ENCODE data around the gene GLRA3. TPM values are rescaled to one million over a fixed set of nuclear protein-coding genes. Genes with fewer than 3 reads are reported as not detected.

Gene GLRA3
- total and polyA plus RNA-seq, 2 experiments from 2014 or later = not detected

GRCh38 chr4:174871407-174871806, 42.4 kb upstream of the GLRA3 start:
- no peaks in the 10 kb centered on the region for H3K79me2 ChIP-seq (ENCODE audit: insufficient read depth)
- no peaks in the 10 kb centered on the region for H3K9me2 ChIP-seq (ENCODE audit: insufficient read depth)
- no peaks in the 10 kb centered on the region for H3K4me1 ChIP-seq (ENCODE audit: insufficient read depth)
- no peaks in the 10 kb centered on the region for H4K20me1 ChIP-seq (ENCODE audit: insufficient read depth)
- no peak overlapping the region for H3K4me2 ChIP-seq (ENCODE audit: unreplicated experiment)
- TF ChIP-seq EZH2 (IDR thresholded peaks at IDR 0.05; ENCODE audit: insufficient read depth, poor library complexity, severe bottlenecking) = no peak
- TF ChIP-seq EZH2phosphoT487 (IDR thresholded peaks at IDR 0.05; ENCODE audit: insufficient read depth, low read depth) = no peak
- in situ Hi-C loops (cut with MboI) = no loop called here
- no peaks in the 10 kb centered on the region for H3K9me3 ChIP-seq (ENCODE audit: low read depth)
- no peak overlapping the region for H3K27ac ChIP-seq
- no peaks in the 10 kb centered on the region for H3K27me3 ChIP-seq (replicated peaks; ENCODE audit: insufficient read depth)
- no peak overlapping the region for H3K9ac ChIP-seq
- no peak overlapping the region for H3K4me3 ChIP-seq
- no peaks in the 10 kb centered on the region for H3K36me3 ChIP-seq (ENCODE audit: low read depth)
- H3F3A ChIP-seq (ENCODE audit: insufficient read depth) = no peaks in the 10 kb centered on the region
- no peak for DNase-seq
- H2AFZ ChIP-seq = no peak overlapping the region

- Histone ChIP-seq H3F3A (ENCODE audit: insufficient read depth) (no peaks in the 10 kb centered on the region), H3K4me1 (ENCODE audit: insufficient read depth) (no peaks in the 10 kb centered on the region), H4K20me1 (ENCODE audit: insufficient read depth) (no peaks in the 10 kb centered on the region), H3K4me3 (no peak overlapping the region), H3K4me2 (ENCODE audit: unreplicated experiment) (no peak overlapping the region), H3K79me2 (ENCODE audit: insufficient read depth) (no peaks in the 10 kb centered on the region), H3K27me3 (replicated peaks; ENCODE audit: insufficient read depth) (no peaks in the 10 kb centered on the region), H2AFZ (no peak overlapping the region), H3K9me2 (ENCODE audit: insufficient read depth) (no peaks in the 10 kb centered on the region), H3K9me3 (ENCODE audit: low read depth) (no peaks in the 10 kb centered on the region), H3K9ac (no peak overlapping the region), H3K36me3 (ENCODE audit: low read depth) (no peaks in the 10 kb centered on the region), H3K27ac (no peak overlapping the region)
- WGBS, 2 experiments (ENCODE audit: low coverage in 1 of 2, low lambda C conversion rate in 2 of 2, missing lambda C conversion rate in 2 of 2) = 4 to 7% methylated on average over 2 of the region's 2 CpGs
- DNase-seq = no peak
- TF ChIP-seq EZH2 (IDR thresholded peaks at IDR 0.05; ENCODE audit: insufficient read depth, poor library complexity, severe bottlenecking) = no peak
- TF ChIP-seq EZH2phosphoT487 (IDR thresholded peaks at IDR 0.05; ENCODE audit: insufficient read depth, low read depth) = no peak
- in situ Hi-C loops (cut with MboI) = no loop called here
Observed at GRCh38 chr4:174870311-174870710, 41.3 kb upstream of the GLRA3 start.

GRCh38 chr4:174869339-174869738, 40.3 kb upstream of the GLRA3 start:
- H3K36me3 ChIP-seq (ENCODE audit: low read depth) = no peaks in the 10 kb centered on the region
- no peaks in the 10 kb centered on the region for H4K20me1 ChIP-seq (ENCODE audit: insufficient read depth)
- in situ Hi-C loops (cut with MboI) = no loop called here
- H3K4me3 ChIP-seq = no peak overlapping the region
- DNase-seq = no peak
- H3K9ac ChIP-seq = no peak overlapping the region
- H3K4me2 ChIP-seq (ENCODE audit: unreplicated experiment) = no peak overlapping the region
- no peaks in the 10 kb centered on the region for H3K27me3 ChIP-seq (replicated peaks; ENCODE audit: insufficient read depth)
- 23% methylated on average over 3 of the region's 3 CpGs for WGBS, 2 experiments (ENCODE audit: low coverage in 1 of 2, low lambda C conversion rate in 2 of 2, missing lambda C conversion rate in 2 of 2)
- H3K4me1 ChIP-seq (ENCODE audit: insufficient read depth) = no peaks in the 10 kb centered on the region
- no peak overlapping the region for H2AFZ ChIP-seq
- H3F3A ChIP-seq (ENCODE audit: insufficient read depth) = no peaks in the 10 kb centered on the region
- H3K9me3 ChIP-seq (ENCODE audit: low read depth) = no peaks in the 10 kb centered on the region
- H3K79me2 ChIP-seq (ENCODE audit: insufficient read depth) = no peaks in the 10 kb centered on the region
- TF ChIP-seq EZH2 (IDR thresholded peaks at IDR 0.05; ENCODE audit: insufficient read depth, poor library complexity, severe bottlenecking) = no peak
- no peak for TF ChIP-seq EZH2phosphoT487 (IDR thresholded peaks at IDR 0.05; ENCODE audit: insufficient read depth, low read depth)
- no peak overlapping the region for H3K27ac ChIP-seq
- no peaks in the 10 kb centered on the region for H3K9me2 ChIP-seq (ENCODE audit: insufficient read depth)

DNA sequence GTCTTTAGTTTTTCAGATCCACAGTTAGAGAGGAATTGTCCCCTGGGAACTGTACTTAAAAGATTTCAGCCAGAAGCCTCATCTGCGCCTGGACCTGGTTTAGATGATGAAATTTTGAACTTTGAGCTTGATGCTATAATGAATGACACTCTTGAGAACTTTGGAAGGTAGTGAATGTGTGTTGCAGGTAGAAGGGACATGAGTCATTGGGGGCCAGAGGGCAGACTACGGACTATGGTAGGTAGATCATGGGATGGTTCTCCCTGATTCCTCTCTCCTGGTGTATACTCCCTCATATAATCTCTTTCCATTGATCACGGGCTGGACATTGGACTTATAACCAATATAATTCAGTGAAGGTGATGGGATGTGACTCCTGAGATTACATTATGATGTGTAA, 38.9 kb upstream of the GLRA3 start:
- Histone ChIP-seq H3K9ac (no peak overlapping the region), H3K27me3 (replicated peaks; ENCODE audit: insufficient read depth) (no peaks in the 10 kb centered on the region), H3K4me1 (ENCODE audit: insufficient read depth) (no peaks in the 10 kb centered on the region), H3F3A (ENCODE audit: insufficient read depth) (no peaks in the 10 kb centered on the region), H3K27ac (no peak overlapping the region), H3K4me2 (ENCODE audit: unreplicated experiment) (no peak overlapping the region), H3K36me3 (ENCODE audit: low read depth) (no peaks in the 10 kb centered on the region), H3K79me2 (ENCODE audit: insufficient read depth) (no peaks in the 10 kb centered on the region), H3K4me3 (no peak overlapping the region), H2AFZ (no peak overlapping the region), H4K20me1 (ENCODE audit: insufficient read depth) (no peaks in the 10 kb centered on the region), H3K9me2 (ENCODE audit: insufficient read depth) (no peaks in the 10 kb centered on the region), H3K9me3 (ENCODE audit: low read depth) (no peaks in the 10 kb centered on the region)
- TF ChIP-seq EZH2phosphoT487 (IDR thresholded peaks at IDR 0.05; ENCODE audit: insufficient read depth, low read depth) = no peak
- TF ChIP-seq EZH2 (IDR thresholded peaks at IDR 0.05; ENCODE audit: insufficient read depth, poor library complexity, severe bottlenecking) = no peak
- DNase-seq = no peak
- 16 to 18% methylated on average over 3 of the region's 3 CpGs for WGBS, 2 experiments (ENCODE audit: low coverage in 1 of 2, low lambda C conversion rate in 2 of 2, missing lambda C conversion rate in 2 of 2)
- in situ Hi-C loops (cut with MboI) = no loop called here

GRCh38 chr4:174865418-174865985, 36.5 kb upstream of the GLRA3 start:
- DNase-seq = no peak
- Histone ChIP-seq H3K27me3 (replicated peaks; ENCODE audit: insufficient read depth) (no peaks in the 10 kb centered on the region), H3K4me1 (ENCODE audit: insufficient read depth) (no peaks in the 10 kb centered on the region), H4K20me1 (ENCODE audit: insufficient read depth) (no peaks in the 10 kb centered on the region), H3F3A (ENCODE audit: insufficient read depth) (no peaks in the 10 kb centered on the region), H3K9ac (no peak overlapping the region), H3K4me2 (ENCODE audit: unreplicated experiment) (no peak overlapping the region), H3K27ac (no peak overlapping the region), H2AFZ (no peak overlapping the region), H3K79me2 (ENCODE audit: insufficient read depth) (no peaks in the 10 kb centered on the region), H3K36me3 (ENCODE audit: low read depth) (no peaks in the 10 kb centered on the region), H3K9me2 (ENCODE audit: insufficient read depth) (no peaks in the 10 kb centered on the region), H3K4me3 (no peak overlapping the region), H3K9me3 (ENCODE audit: low read depth) (no peaks in the 10 kb centered on the region)
- in situ Hi-C loops (cut with MboI) = no loop called here
- WGBS, 2 experiments (ENCODE audit: low coverage in 1 of 2, low lambda C conversion rate in 2 of 2, missing lambda C conversion rate in 2 of 2) = 0 to 4% methylated on average over 1 of the region's 1 CpG
- no peak for TF ChIP-seq EZH2 (IDR thresholded peaks at IDR 0.05; ENCODE audit: insufficient read depth, poor library complexity, severe bottlenecking)
- no peak for TF ChIP-seq EZH2phosphoT487 (IDR thresholded peaks at IDR 0.05; ENCODE audit: insufficient read depth, low read depth)

Measured in GM23248 (cell line).